Ramos (cell line): ENCODE data around the gene PDP2.

Experiments
- in situ Hi-C: fragments of 300-500 bp; cut with MboI; formaldehyde crosslinking; loops from one replicate; pipeline ENCODE4 v1.14.3; 2022; ENCODE audit warnings: low sequenced_read_pairs; ENCODE audit not compliant: unreplicated experiment

PDP2 gene

DNA sequence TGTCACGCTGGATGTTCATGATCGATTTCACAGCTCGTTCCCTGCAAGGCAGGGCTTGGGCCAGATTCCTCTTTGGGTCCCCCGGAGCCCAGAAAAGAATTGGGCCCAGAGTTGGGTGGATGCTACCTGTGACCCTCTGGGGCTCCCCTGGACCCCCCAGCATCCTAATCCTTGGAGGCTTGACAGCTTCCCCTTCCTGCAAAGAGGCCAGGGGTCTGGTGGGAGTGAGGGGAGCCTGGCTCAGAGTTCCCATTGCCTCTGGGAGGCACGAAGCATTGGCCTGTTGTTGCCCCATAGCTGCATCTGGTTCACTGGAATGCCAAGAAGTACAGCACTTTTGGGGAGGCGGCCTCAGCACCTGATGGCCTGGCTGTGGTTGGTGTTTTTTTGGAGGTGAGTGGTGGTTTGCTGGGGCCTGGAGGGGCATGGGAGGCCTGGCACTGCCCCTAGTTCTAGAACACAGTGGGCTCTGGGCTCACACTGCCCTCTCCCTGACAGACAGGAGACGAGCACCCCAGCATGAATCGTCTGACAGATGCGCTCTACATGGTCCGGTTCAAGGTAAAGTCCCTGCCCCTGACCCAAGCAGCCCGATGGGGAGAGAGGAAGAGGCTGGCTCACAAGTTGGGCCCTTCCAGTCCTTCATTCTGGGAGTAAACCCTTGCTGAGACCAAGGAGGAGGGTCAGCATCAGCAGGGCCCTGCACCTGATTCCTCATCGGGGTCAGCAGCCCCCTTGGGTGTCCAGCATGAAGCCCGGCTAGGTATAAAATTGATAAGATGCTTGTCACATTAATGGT is 28.9 kb upstream of the PDP2 start:
- in situ Hi-C loops, result no loop called here

DNA sequence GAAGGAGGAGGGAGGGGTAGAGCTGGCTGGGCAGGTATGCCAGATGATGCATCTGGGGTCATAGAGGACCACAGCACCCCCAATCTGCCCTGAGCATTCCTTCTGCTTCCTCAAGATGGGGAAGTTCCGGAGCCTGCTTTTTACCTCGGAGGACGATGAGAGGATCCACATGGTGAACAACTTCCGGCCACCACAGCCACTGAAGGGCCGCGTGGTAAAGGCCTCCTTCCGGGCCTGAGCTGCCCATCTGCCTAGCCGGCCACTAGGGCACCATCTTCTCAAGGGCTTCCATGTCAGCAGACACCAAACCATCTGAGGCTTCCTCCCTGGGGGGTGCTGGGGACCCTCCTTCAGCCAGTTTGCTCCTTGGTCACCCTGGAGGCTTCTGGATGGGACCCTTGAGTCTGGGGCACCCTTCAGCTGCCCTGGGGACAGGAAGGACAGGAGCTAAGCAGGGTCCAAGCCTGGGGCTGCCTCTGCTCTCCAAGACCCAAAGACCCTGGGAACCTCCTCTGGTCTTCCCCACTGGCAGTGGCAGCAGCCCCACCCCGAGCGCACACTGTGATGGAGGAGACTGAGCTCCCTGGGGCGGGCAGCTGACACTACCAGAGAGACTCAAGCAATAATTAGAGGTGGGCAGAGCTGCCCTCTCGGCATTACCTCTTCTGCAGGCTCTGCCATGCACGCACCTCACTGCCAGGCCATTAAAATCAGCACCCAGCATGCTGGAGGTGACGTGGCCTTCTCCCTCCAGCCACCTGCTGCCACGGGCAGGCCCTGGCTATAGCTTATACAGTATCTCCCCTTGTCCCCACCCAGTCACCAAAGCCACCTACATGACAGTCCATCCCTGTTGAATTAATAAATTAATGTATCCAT is 26.8 kb upstream of the PDP2 start:
- in situ Hi-C loops, result no loop called here

DNA sequence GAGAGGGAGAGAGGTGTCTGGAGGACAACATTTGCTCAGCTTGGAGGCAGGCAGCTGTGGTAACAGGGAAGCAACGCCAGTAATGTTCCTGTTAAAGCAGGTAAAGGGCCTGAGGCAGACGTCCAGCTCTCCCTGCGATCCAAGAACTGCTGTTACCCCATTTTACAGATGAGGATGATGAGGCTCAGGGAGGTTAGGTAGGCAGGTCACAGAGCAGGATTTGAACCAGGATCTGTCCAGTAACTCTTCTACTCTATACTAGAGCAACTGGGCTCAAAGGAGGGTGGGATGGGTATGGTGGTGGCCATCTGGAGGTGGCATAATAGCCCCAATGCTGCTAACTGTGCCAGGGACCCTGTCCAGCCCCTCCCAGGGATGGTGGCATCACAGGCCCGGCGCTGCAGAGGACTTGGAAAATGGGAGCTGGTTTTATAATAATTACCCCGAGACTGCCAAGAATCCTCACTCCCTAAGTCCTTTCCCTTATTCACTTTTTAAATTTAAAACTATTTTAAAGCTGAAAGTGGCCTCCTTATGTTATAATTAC is 24.1 kb upstream of the PDP2 start:
- in situ Hi-C loops, result no loop called here

DNA sequence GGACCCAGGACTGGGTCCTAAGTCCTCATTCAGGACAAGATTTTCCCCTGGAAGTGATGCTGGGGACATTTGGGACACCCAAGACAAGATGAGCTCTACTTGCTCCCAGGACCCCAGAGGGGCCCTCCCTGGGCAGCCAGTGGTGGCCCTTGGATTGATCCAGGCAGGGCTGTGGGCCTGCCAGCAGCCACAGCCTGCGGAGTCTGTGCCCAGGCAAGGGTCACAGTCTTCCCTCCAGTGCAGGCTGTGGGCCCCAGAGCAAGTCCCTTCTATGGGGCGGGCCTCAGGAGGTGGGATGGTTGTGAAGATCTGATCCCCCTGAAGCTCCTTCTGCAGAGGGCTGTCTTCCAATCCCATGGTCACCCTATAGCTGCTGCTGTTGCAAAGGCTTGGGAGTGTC is 23.5 kb upstream of the PDP2 start:
- in situ Hi-C loops, result no loop called here

DNA sequence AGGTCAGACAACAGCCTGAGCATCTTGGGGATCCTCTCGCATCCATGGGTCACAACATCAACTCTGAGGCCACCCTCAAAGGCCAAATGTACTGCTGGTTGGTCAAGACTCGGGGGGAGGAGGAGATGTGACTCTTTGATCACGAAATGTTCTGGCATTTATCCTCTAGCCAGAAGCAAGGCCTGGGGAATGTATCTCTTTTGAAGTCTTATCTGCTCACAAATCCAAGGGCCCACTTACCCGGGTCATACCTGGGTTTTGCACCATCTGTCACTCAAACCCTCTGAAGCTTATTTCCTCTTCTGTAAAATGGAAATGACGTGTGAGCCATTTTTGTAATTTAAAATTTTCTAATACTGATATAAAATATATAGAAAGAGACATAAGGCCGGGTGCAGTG is 22.9 kb upstream of the PDP2 start:
- in situ Hi-C loops, result no loop called here

DNA sequence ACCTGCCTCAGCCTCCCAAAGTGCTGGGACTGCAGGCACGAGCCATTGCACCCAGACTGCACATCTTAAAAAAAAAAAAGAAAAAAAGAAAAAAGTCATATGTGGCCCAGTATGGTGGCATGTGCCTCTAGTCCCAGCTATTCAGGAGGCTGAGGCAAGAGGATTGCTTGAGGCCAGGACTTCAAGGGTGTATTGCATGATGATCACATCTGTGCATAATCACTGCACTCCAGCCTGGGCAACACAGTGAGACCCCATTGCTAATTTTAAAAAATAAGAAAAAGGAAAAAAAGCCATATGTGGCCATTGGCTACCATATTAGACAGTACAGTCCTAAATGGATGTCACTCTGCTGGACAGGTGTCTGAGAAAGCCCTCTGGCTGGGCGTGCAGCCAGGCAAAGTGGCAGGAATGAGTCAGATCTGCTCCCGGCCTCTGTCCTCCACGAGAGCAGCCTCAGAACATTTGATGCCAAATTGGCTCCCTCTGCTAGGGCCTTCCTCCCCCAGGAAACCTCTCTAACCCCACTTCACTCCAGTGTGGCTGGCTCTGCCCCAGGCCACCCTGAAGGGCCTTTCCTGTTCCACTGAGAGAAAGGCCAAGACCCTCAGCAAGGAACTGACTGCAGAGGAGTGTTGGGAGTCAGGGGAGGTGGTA is 21.4 kb upstream of the PDP2 start:
- in situ Hi-C loops, result no loop called here

DNA sequence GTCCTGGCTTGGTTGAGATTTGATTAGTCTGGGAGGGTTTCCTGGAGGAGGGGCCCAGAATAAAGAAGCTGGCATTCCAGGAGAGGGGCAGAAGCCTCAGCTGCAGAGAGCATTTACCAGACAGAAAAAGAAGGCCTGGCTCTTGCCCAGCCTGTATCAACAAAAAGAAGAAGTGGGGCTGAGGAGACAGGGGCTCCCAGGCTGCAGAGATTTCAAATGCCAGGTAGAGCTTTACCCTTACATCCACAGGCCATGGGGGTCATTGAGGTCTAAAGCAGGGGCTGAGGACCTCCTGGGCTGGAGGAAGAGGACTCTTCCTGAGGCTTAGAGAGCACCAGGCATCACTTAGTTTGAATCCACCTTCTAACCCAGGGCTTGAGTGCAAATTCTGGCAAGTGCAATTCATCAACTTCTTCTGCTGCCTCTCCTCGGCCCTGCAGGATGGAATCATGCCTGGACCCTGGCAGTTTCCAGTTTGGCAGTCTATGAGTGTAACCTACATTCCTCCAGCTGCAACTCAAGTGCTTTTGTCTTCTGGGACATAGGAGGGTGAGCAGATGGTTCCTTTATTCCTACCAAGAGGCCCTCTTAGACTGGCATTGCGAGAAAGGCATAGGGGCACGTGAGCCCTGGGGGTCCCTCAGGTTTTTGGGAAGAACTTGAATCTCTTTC is 20.8 kb upstream of the PDP2 start:
- in situ Hi-C loops, result loop anchor here (10.0 kb wide), 2 partner anchors 255 to 445 kb away; partner anchors contain the start of gene CMTM3

DNA sequence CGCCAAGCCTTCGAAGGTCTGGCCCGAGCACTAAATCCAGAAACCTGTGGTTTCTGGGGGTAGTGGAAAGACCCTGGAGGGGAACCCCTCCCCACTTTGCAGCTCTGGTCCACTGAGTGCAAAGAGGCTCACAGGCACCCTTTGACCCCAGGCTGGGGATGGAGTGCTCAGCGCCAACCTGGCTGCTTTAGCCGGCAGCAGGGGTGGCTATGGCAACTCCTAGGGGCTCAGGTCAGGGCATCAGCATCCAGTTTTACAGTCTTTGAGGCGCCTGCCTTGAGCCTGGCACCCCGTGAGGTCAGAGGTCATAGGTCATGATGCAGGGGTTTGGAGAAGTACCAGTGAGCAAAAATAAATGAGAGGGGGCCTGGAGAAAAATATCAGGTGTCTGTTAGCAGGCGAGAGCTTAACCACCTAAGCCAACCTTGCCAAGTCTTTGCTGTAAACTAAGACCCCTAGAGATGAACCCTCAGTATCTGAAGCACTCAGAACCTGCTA is 18.2 kb upstream of the PDP2 start:
- in situ Hi-C loops, result loop anchor here (10.0 kb wide), 2 partner anchors 257 to 447 kb away; partner anchors contain the start of gene CMTM3

DNA sequence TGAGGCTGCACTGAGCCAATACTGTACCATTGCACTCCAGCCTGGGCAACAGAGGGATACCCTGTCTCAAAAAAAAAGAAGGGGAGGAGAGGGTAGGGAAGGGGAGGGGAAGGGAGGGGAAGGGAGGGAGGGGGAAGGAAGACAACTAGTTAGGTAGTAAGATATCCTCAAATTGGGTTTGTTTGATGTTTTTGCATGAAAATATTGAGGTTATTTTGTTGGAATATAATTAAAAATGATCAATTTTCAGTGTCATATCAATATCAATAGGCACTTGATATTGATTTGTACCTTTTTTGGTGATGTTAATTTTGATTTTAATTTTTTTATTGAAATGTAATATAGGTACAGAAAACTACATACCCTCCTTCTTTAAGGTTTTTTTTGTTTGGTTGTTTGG is 16.6 kb upstream of the PDP2 start:
- in situ Hi-C loops, result loop anchor here (10.0 kb wide), 2 partner anchors 259 to 449 kb away; partner anchors contain the start of gene CMTM3

DNA sequence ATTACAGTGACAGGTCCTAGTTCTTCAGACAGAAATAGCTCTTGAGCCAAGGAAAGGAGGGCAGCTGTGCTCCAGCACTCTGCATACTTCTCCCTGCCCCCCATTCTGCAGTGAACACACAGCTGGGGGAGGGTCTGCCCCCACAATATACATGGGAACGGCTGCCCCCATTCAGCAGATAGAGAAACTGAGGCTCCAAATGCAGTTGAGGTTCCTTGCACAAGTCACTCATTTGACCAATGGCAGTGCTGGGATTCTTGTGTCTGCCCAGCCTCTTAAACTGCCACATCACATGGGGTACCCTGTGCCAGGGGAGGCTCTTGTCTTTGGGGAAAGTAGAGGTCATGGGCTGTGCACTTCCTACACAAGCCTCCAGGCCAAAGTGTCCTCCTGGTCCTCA is 10.9 kb upstream of the PDP2 start:
- in situ Hi-C loops, result loop anchor here (10.0 kb wide), 2 partner anchors 265 to 455 kb away; partner anchors contain the start of gene CMTM3

DNA sequence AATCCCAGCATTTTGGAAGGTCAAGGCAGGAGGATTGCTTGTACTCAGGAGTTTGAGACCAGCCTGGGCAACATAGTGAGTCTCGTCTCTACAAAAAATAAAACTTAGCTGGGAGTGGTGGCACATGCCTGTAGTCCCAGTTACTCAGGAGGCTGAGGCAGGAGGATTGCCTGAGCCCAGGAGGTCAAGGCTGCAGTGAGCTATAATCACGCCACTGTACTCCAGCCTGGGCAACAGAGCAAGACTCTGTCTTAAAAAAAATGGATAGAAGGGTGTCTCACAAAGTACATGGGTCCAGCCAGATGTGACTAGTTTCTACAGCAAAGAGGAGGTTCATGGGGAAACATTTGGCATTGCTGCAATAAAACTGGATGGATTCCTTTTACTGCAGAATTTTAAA is 9.0 kb upstream of the PDP2 start:
- in situ Hi-C loops, result loop anchor here (10.0 kb wide), 1 partner anchor 147 kb away; no protein-coding TSS in a partner anchor

DNA sequence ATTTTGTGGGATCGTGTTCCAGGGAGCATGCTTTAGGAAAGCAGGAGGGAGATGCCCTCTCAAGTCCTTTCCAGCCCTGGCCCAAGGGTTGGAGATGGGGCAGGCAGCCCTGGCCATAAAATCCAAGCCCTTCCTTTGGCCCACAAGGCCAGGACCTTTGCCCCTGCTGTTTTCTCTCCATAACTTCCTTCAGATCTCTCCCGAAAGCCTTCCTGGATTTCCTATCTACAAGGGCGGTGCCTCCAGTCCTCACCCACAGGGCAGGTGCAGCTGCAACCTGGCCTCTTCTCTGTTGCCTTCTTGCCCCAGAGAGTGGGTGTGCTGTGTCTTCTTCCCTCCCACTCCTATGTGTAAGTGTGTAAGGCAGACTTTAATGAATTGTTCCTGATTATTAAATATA is 8.5 kb upstream of the PDP2 start:
- in situ Hi-C loops, result loop anchor here (10.0 kb wide), 1 partner anchor 147 kb away; no protein-coding TSS in a partner anchor

DNA sequence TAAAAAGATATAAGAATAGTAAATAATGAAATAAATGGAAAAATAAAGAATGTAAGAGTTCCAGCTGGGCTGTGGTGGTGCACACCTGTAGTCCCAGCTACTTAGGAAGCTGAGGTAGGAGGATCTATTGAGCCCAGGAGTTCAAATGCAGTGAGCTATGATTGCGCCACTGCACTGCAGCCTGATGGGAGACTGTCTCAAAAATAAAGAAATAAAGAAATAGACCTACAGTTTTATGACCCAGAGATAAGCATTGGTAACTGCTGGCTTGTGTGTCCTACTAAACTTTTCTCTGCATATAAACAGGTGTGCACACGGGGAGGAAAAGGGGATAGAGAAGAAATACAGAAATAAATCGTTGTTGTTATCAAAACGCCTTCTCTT is 7.8 kb upstream of the PDP2 start:
- in situ Hi-C loops, result loop anchor here (10.0 kb wide), 1 partner anchor 148 kb away; no protein-coding TSS in a partner anchor

DNA sequence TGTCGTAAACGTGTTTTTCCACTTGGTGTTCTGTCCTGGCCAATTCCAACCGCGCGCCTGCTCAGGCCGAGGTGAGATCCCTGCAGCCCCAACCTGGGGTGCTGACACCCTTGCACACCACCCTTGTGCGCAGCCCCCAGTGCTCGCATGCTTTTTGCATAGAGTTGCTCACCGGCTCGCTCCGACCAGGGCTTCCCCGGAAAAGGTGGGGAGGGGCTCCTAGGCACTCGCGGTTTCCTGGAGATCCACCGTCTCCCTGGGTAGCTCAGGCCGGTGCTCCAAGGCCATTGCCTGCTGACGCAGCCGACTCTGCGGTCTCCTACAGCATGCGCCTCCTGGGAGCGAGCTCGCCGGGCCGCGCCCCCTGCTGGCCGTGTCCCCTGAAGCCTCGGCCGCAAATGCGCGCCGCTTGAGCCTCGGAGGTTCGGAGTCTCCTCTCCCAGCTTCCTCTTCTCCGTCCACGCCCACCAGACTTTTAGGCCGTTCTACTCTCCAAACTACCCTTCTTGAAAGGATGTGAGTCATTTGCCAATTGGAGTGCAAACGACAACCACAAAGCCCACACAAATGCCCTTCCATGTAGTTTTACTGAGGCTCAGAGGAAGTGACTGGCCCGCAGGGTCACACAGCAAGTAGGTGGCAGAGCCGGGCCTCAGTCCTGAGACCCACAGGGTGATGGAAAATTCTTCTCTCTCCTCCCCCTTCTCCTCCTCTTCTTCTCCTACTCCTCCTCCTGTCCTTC is 7.2 kb upstream of the PDP2 start:
- in situ Hi-C loops, result loop anchor here (10.0 kb wide), 1 partner anchor 148 kb away; no protein-coding TSS in a partner anchor

DNA sequence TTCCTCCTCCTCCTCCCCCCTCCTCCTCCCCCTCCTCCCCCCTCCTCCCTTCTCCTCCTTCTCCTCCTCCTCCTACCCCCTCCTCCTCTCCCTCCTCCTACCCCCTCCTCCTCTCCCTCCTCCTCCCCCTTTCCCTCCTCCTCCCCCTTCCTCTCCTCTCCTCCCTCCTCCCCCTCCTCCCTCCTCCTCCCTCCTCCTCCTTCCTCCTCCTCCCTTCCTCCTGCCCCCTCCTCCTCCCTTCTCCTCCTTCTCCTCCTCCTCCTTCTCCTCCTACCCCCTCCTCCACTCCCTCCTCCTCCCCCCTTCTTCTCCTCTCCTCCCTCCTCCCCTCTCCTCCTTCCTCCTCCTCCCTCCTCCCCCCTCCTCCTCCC is 6.6 kb upstream of the PDP2 start:
- in situ Hi-C loops, result loop anchor here (10.0 kb wide), 1 partner anchor 149 kb away; no protein-coding TSS in a partner anchor

DNA sequence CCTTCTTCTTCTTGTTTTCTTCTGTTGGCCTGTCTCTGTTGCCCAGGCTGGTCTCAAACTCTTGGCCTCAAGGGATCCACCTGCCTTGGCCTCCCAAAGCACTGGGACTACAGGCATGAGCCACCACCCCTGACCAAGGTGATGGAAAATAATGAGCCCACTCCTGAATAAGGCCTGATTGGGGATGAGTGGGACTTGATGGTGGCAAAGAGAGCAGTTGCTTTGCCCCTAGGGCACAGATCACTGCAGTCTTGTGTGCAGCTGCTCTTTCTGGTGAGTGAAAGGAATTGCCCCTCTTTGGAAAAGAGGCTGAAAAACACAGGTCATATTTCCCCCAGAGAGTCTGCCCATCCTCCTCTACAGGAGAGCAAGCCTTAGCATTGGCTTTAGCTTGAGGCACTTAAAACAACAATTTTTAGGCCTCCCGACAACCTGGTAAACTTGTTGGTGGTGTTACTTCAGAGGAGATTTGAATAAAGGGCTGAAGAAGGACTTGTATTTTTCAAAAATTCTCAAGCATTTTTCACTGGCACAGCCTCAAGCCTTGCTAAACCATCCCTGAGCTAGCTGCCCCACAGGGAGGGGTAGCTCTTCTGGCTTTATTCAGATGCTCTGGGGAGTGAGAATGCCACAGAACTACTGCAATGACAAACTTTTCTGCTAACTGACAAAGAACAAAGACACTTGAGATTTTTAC is 6.1 kb upstream of the PDP2 start:
- in situ Hi-C loops, result loop anchor here (10.0 kb wide), 1 partner anchor 149 kb away; no protein-coding TSS in a partner anchor

DNA sequence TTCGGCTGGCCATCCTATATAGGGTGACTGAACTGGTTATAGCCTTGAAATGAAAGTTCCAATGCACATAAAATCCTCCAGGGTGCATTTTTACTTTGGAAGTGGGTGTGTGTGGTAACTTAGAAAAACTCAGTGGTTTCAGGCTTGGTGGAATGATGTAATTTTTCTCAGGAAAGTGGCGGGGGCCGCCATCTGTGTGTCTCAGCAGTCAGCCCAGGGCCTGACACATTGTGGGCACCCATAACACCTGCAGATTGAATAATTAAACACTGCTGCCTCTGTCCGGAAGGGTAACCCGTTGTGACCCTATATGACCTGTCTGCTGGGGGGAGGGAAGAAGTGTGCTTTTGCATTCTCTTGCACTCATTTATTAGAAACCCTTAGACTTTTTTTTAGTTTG is 2.2 kb upstream of the PDP2 start:
- in situ Hi-C loops, result loop anchor here (10.0 kb wide), 1 partner anchor 153 kb away; no protein-coding TSS in a partner anchor

DNA sequence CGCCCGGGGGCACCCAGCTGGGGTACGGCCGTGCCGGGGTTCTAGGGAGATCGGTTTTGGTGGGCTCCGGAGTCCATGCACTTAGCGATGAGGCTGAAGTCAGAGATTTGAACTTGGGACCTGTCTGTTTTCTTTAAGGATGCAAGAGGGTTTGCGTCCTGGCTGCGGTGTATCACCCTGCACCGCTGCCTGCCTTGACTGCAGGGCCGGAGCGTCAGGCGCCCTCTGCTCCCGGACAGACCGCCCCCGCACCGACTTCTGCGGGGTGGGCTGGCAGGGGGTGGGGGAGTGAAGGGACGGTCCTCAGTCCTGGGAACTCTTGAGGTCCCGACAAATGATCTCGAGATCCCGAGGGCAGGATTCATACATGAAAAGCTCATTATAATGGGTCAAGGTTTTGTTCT is 701 bp downstream of the PDP2 start:
- in situ Hi-C loops, result no loop called here
